ENCODE results near the gene BTNL9.
"Not testable (repeated sequence)": the region's sequence is repeated elsewhere in the genome, so short reads cannot be mapped to it uniquely, and the experiment has no call there.

BTNL9 gene

GRCh38 chr5:181104259-181104568 is 64.1 kb downstream of the BTNL9 start:
- not testable (repeated sequence) for H3K4me2 ChIP-seq (ENCODE audit: low read length); H3K79me2 ChIP-seq (ENCODE audit: control insufficient read depth, low read length); H3K4me3 ChIP-seq (ENCODE audit: low read length); H3K9me2 ChIP-seq (replicated peaks; ENCODE audit: control insufficient read depth, low read length); H3F3A ChIP-seq (ENCODE audit: control insufficient read depth, insufficient read depth); H3K27ac ChIP-seq (ENCODE audit: low read depth, low read length); H3K9me3 ChIP-seq (ENCODE audit: control insufficient read depth, insufficient read depth, low read length); H3K36me3 ChIP-seq (ENCODE audit: control insufficient read depth, low read length); H4K20me1 ChIP-seq (ENCODE audit: control insufficient read depth, insufficient read depth, low read depth, low read length); H3K27me3 ChIP-seq (ENCODE audit: control insufficient read depth, low read length); H3K4me1 ChIP-seq (ENCODE audit: control insufficient read depth, low read length)

GRCh38 chr5:181104606-181105390 is 64.7 kb downstream of the BTNL9 start:
- not testable (repeated sequence) for H3K9me3 ChIP-seq (ENCODE audit: control insufficient read depth, insufficient read depth, low read length); H3K79me2 ChIP-seq (ENCODE audit: control insufficient read depth, low read length); H3K27ac ChIP-seq (ENCODE audit: low read depth, low read length); H3K4me3 ChIP-seq (ENCODE audit: low read length); H3K4me2 ChIP-seq (ENCODE audit: low read length); H4K20me1 ChIP-seq (ENCODE audit: control insufficient read depth, insufficient read depth, low read depth, low read length); H3K36me3 ChIP-seq (ENCODE audit: control insufficient read depth, low read length); H3K4me1 ChIP-seq (ENCODE audit: control insufficient read depth, low read length); H3F3A ChIP-seq (ENCODE audit: control insufficient read depth, insufficient read depth); H3K9me2 ChIP-seq (replicated peaks; ENCODE audit: control insufficient read depth, low read length); H3K27me3 ChIP-seq (ENCODE audit: control insufficient read depth, low read length)

- H4K20me1 ChIP-seq (ENCODE audit: control insufficient read depth, insufficient read depth, low read depth, low read length), result no peaks in the 10 kb centered on the region
- no peaks in the 10 kb centered on the region for H3K9me2 ChIP-seq (replicated peaks; ENCODE audit: control insufficient read depth, low read length)
- H3K36me3 ChIP-seq (ENCODE audit: control insufficient read depth, low read length), result no peaks in the 10 kb centered on the region
- no peak overlapping the region for H3K27ac ChIP-seq (ENCODE audit: low read depth, low read length)
- H3K4me2 ChIP-seq (ENCODE audit: low read length), result no peak overlapping the region
- H3K27me3 ChIP-seq (ENCODE audit: control insufficient read depth, low read length), result no peaks in the 10 kb centered on the region
- no peaks in the 10 kb centered on the region for H3F3A ChIP-seq (ENCODE audit: control insufficient read depth, insufficient read depth)
- no peaks in the 10 kb centered on the region for H3K9me3 ChIP-seq (ENCODE audit: control insufficient read depth, insufficient read depth, low read length)
- H3K4me1 ChIP-seq (ENCODE audit: control insufficient read depth, low read length), result peaks cover 8% of the 10 kb centered on the region
- H3K4me3 ChIP-seq (ENCODE audit: low read length), result no peak overlapping the region
- TF ChIP-seq CTCF (IDR thresholded peaks at IDR 0.05; ENCODE audit: low read depth, low read length, poor library complexity, severe bottlenecking) (no peak), EZH2phosphoT487 (IDR thresholded peaks at IDR 0.05; ENCODE audit: borderline replicate concordance, low read length) (no peak)
- no peaks in the 10 kb centered on the region for H3K79me2 ChIP-seq (ENCODE audit: control insufficient read depth, low read length)
Observed at GRCh38 chr5:181105391-181106025, 65.4 kb downstream of the BTNL9 start.

DNA sequence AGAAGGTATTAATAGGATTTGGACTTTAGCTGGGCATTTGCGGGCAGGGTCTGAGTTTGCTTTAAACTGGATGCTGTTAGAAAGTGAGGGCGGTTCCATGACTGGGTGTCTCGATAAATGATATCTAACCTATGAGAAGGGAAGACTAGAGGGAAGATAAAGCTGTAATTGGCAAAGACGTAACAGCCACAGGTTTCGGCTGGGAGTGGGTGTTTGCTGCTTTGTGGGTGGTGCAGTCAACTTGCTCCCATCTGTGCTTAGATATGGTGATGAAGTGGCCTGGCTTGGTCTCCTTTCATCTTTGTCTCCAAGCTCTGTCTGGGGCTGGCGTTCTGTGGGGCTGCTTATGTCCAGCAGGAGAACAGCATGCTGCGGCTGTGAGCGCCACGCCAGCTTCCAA is 67.6 kb downstream of the BTNL9 start:
- H3K27me3 ChIP-seq (ENCODE audit: control insufficient read depth, low read length), result peaks cover 3% of the 10 kb centered on the region; the same call in 1 of the 2 replicates

More for the DNA sequence above, 67.6 kb downstream of the BTNL9 start:
- Histone ChIP-seq H3K36me3 (ENCODE audit: control insufficient read depth, low read length) (no peaks in the 10 kb centered on the region), H3K4me1 (ENCODE audit: control insufficient read depth, low read length) (peaks cover 8% of the 10 kb centered on the region), H3K9me2 (replicated peaks; ENCODE audit: control insufficient read depth, low read length) (no peaks in the 10 kb centered on the region), H3F3A (ENCODE audit: control insufficient read depth, insufficient read depth) (no peaks in the 10 kb centered on the region), H3K9me3 (ENCODE audit: control insufficient read depth, insufficient read depth, low read length) (no peaks in the 10 kb centered on the region), H4K20me1 (ENCODE audit: control insufficient read depth, insufficient read depth, low read depth, low read length) (no peaks in the 10 kb centered on the region), H3K79me2 (ENCODE audit: control insufficient read depth, low read length) (no peaks in the 10 kb centered on the region), H3K4me2 (ENCODE audit: low read length) (no peak overlapping the region), H3K27ac (ENCODE audit: low read depth, low read length) (no peak overlapping the region), H3K4me3 (ENCODE audit: low read length) (no peak overlapping the region)
- TF ChIP-seq EZH2phosphoT487 (IDR thresholded peaks at IDR 0.05; ENCODE audit: borderline replicate concordance, low read length), result no peak
- TF ChIP-seq CTCF (IDR thresholded peaks at IDR 0.05; ENCODE audit: low read depth, low read length, poor library complexity, severe bottlenecking), result no peak

Data from DOHH2 (cell line).